Left ventricle myocardium inferior (tissue), 1 donor: ENCODE results near the gene HAUS7. TPM values are rescaled to one million over a fixed set of nuclear protein-coding genes. Genes with fewer than 3 reads are reported as not detected.
A peak's percentile ranks its signal among the peaks of the same experiment; 100 is the strongest.

Source experiments
- DNase-seq: peaks from one replicate; pipeline ENCODE4 v3.0.0-alpha.2; 2020
- H3K27ac ChIP-seq: fragments of 200-600 bp; replicated peaks from 2 replicates; pipeline ENCODE4 v1.8.0; 2021
- H3K27me3 ChIP-seq: fragments of 200-600 bp; 2 replicates; pipeline ENCODE4 v1.8.0; 2021; ENCODE audit warnings: low read depth
- H3K36me3 ChIP-seq: fragments of 200-600 bp; 2 replicates; pipeline ENCODE4 v1.8.0; 2021
- H3K4me1 ChIP-seq: fragments of 200-600 bp; 2 replicates; pipeline ENCODE4 v1.8.0; 2021
- H3K4me3 ChIP-seq: fragments of 200-600 bp; 2 replicates; pipeline ENCODE4 v1.8.0; 2021; ENCODE audit warnings: mild to moderate bottlenecking, moderate library complexity
- H3K9me3 ChIP-seq: fragments of 200-600 bp; replicated peaks from 2 replicates; pipeline ENCODE4 v1.8.0; 2021
- intact Hi-C: fragments of 100-400 bp; cut with micrococcal nuclease; formaldehyde crosslinking; loops from one replicate; pipeline ENCODE4 v1.11.0; 2022
- total RNA-seq: library from RNA; stranded (reverse); fragmentation: NEBNext Ultra II Directional; extraction: Animal tissue kit (Norgen Biotek cat#: 25700); gene quantifications from one replicate; pipeline ENCODE4 v1.2.1, GENCODE V29; 2021
- TF ChIP-seq, protein P1 (sequence below): fragments of 200-600 bp; IDR thresholded peaks from 2 replicates; pipeline ENCODE4 v1.8.0; 2021; ENCODE audit warnings: antibody characterized with exemption, mild to moderate bottlenecking, borderline replicate concordance
- donor health status: DM: no; HTN: yes; CAD: no; lungs with severe emphysema.

Gene HAUS7
- total RNA-seq, 1 donor from 2014 or later = 17.0 TPM

DNA sequence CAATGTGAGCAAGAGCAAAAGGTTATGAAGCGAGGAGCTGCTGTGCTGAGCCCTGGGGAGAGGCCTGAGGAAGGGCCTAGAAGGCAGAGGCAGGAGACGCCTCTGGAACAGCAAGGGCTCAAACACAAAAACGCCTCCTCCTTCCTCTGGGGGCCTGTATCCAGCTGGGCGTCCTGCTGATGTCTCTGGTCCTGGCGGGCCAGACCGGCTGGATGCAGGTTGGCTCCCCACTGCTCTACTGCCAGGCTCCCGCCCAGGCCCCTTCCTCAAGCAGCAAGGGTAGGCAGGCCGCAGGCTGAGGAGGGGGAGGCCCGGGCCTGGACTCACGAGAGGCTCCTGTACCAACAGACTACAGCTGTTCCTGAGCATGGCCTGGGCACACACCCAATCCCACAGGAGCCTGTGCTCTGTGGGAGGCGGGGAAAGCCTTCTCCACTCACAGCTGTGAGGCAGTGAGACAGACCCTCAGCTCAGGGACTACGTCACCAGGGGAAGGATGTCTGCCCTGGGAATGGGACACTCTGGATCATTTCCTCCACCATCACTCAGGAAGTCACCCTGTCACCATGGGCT lies 2.3 kb downstream of the HAUS7 start:
- TF ChIP-seq, protein P1, sequence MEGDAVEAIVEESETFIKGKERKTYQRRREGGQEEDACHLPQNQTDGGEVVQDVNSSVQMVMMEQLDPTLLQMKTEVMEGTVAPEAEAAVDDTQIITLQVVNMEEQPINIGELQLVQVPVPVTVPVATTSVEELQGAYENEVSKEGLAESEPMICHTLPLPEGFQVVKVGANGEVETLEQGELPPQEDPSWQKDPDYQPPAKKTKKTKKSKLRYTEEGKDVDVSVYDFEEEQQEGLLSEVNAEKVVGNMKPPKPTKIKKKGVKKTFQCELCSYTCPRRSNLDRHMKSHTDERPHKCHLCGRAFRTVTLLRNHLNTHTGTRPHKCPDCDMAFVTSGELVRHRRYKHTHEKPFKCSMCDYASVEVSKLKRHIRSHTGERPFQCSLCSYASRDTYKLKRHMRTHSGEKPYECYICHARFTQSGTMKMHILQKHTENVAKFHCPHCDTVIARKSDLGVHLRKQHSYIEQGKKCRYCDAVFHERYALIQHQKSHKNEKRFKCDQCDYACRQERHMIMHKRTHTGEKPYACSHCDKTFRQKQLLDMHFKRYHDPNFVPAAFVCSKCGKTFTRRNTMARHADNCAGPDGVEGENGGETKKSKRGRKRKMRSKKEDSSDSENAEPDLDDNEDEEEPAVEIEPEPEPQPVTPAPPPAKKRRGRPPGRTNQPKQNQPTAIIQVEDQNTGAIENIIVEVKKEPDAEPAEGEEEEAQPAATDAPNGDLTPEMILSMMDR = no peak
- peak; percentile 42 for DNase-seq
- H3K27ac ChIP-seq = peak overlapping the region; percentile 23
- H3K36me3 ChIP-seq = no peaks in the 10 kb centered on the region
- intact Hi-C loops = no loop called here
- H3K9me3 ChIP-seq = no peaks in the 10 kb centered on the region
- H3K4me1 ChIP-seq = peaks cover 18% of the 10 kb centered on the region
- no peaks in the 10 kb centered on the region for H3K27me3 ChIP-seq
- H3K4me3 ChIP-seq = no peak overlapping the region

DNA sequence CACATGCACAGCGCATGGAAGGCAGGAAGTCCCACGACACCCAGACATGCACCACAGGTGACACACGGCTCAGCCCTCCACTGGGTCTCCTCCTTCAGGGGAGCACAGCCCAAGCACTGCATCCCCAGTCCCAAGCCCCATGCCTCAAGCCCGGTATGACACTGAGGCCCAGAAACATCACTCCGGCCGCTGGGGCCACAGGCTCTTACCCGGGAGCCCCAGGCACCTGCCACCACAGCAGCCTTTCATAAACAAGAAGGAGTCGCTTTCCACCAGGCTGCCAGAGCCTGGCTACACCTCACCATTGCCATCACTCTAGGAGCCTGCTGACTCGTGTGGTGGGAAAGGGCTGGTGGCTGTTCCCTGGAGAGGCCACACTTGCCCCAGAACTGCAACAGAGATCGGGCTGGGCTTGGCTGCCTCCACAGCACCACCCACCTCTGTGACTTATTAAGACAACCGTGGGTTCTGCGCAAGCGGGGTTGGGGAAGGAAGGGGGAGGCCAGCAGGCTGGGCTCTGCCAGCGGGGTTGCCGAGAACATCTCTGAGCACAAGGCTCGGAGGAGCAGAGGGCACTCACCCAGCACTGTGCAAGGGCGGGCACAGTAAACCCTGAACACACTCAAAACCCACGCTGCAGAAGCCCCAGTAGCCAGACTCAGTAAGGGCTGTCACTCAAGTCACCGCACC lies 4.5 kb downstream of the HAUS7 start:
- H3K27ac ChIP-seq = no peak overlapping the region
- H3K4me1 ChIP-seq = peaks cover 15% of the 10 kb centered on the region
- no peaks in the 10 kb centered on the region for H3K27me3 ChIP-seq
- intact Hi-C loops = no loop called here
- DNase-seq = no peak
- TF ChIP-seq, protein P1 = no peak
- H3K9me3 ChIP-seq = no peaks in the 10 kb centered on the region
- H3K4me3 ChIP-seq = no peak overlapping the region
- H3K36me3 ChIP-seq = no peaks in the 10 kb centered on the region

DNA sequence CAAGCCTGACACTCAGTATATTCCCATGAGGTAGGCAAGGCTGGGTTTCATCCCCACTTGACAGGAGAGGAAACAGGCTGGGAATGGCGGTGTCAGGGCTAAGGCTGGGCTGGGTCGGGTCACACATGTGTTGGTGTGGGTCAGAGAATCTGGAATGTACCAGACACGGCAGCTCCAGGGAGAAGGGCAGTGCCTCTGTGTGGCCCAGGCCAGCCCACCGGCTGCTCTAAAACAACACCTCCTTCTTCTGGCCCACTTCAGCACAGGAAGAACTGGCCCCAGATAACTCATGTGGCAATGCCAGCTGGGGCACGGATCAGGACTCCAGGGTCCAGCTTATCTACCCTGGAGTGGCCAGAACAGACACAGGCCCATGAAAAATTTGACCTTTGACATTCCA lies 6.3 kb downstream of the HAUS7 start:
- DNase-seq = no peak
- H3K27me3 ChIP-seq = no peaks in the 10 kb centered on the region
- intact Hi-C loops = loop anchor here (5.0 kb wide), 1 partner anchor 43 kb away; no protein-coding TSS in a partner anchor
- TF ChIP-seq, protein P1 = no peak
- no peaks in the 10 kb centered on the region for H3K9me3 ChIP-seq
- H3K4me1 ChIP-seq = peaks cover 4% of the 10 kb centered on the region
- no peaks in the 10 kb centered on the region for H3K36me3 ChIP-seq
- H3K4me3 ChIP-seq = no peak overlapping the region
- H3K27ac ChIP-seq = no peak overlapping the region

DNA sequence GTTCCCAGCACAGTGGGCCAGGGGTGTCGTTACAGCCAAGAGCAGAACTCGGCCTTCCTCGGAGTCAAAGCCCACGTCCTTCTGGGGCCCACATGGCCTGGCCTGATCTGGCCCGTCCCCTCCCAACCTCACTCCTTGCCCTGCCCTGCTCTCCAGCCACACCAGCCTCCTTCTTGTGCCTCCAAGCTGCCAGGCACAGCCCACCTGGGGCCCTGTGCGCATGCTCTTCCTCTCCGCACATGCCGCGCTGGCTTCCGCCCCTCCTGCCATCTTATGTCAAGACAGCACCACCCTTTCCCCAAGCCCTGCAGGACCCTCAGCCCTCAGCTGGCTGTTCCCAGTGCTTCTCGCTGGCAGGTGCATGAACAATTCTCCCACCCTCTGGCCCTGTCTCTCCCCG lies 6.8 kb downstream of the HAUS7 start:
- Histone ChIP-seq H3K27me3 (no peaks in the 10 kb centered on the region), H3K4me1 (no peaks in the 10 kb centered on the region), H3K36me3 (no peaks in the 10 kb centered on the region), H3K27ac (no peak overlapping the region), H3K4me3 (no peak overlapping the region), H3K9me3 (no peaks in the 10 kb centered on the region)
- no peak for DNase-seq
- TF ChIP-seq, protein P1 = no peak
- intact Hi-C loops = loop anchor here (5.0 kb wide), 1 partner anchor 44 kb away; no protein-coding TSS in a partner anchor

DNA sequence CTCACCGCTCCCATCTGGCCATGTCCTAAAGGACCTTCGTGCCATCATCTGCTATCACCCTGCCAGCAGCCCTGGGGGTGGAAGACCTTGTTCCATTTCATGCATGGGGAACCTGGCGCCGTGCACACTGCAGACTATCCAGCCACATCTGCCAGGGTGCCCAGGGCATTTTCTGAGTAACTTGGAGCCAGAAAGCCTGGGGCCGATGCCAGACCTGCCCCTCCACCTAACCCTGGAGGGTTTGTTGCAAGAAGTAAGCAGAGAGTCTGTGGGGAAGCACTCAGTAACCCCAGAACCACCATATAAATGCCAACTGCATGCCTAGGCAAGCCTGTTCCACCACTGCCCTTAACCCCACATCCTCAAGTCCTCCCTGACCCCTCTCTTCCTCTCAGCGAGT lies 7.3 kb downstream of the HAUS7 start:
- intact Hi-C loops = loop anchor here (5.0 kb wide), 1 partner anchor 44 kb away; no protein-coding TSS in a partner anchor

More for the DNA sequence above, 7.3 kb downstream of the HAUS7 start:
- H3K36me3 ChIP-seq = no peaks in the 10 kb centered on the region
- no peak overlapping the region for H3K27ac ChIP-seq
- H3K4me1 ChIP-seq = no peaks in the 10 kb centered on the region
- TF ChIP-seq, protein P1 = no peak
- no peaks in the 10 kb centered on the region for H3K27me3 ChIP-seq
- H3K9me3 ChIP-seq = no peaks in the 10 kb centered on the region
- no peak overlapping the region for H3K4me3 ChIP-seq
- no peak for DNase-seq
